ENCODE data around the gene POLR2J3. TPM values are rescaled to one million over a fixed set of nuclear protein-coding genes. Genes with fewer than 3 reads are reported as not detected.
"Not testable (repeated sequence)": the region's sequence is repeated elsewhere in the genome, so short reads cannot be mapped to it uniquely, and the experiment has no call there.

POLR2J3 gene
- total RNA-seq, 1 experiment from 2014 or later, result 6.5 TPM

- DNase-seq (ENCODE audit: low spot score); in situ Hi-C loops (cut with HindIII; ENCODE audit: low sequenced_read_pairs): not testable (repeated sequence)
These were observed 20.2 kb upstream of the POLR2J3 start for GRCh38 chr7:102592477-102593019.

- DNase-seq (ENCODE audit: low spot score); in situ Hi-C loops (cut with HindIII; ENCODE audit: low sequenced_read_pairs): not testable (repeated sequence)
These were observed 17.5 kb upstream of the POLR2J3 start for GRCh38 chr7:102589857-102590256.

- DNase-seq (ENCODE audit: low spot score); in situ Hi-C loops (cut with HindIII; ENCODE audit: low sequenced_read_pairs): not testable (repeated sequence)
These were observed 11.1 kb upstream of the POLR2J3 start for GRCh38 chr7:102583495-102583894.

GRCh38 chr7:102581722-102582121, 9.3 kb upstream of the POLR2J3 start:
- DNase-seq (ENCODE audit: low spot score); in situ Hi-C loops (cut with HindIII; ENCODE audit: low sequenced_read_pairs): not testable (repeated sequence)

GRCh38 chr7:102578486-102578885, 6.1 kb upstream of the POLR2J3 start:
- in situ Hi-C loops (cut with HindIII; ENCODE audit: low sequenced_read_pairs); DNase-seq (ENCODE audit: low spot score): not testable (repeated sequence)

- in situ Hi-C loops (cut with HindIII; ENCODE audit: low sequenced_read_pairs); DNase-seq (ENCODE audit: low spot score): not testable (repeated sequence)
These were observed 5.2 kb upstream of the POLR2J3 start for GRCh38 chr7:102577315-102578240.

- DNase-seq (ENCODE audit: low spot score); in situ Hi-C loops (cut with HindIII; ENCODE audit: low sequenced_read_pairs): not testable (repeated sequence)
These were observed 4.0 kb upstream of the POLR2J3 start for GRCh38 chr7:102576363-102576762.

GRCh38 chr7:102574607-102575006, 2.2 kb upstream of the POLR2J3 start:
- DNase-seq (ENCODE audit: low spot score); in situ Hi-C loops (cut with HindIII; ENCODE audit: low sequenced_read_pairs): not testable (repeated sequence)

GRCh38 chr7:102568620-102569019, 3.8 kb downstream of the POLR2J3 start:
- DNase-seq (ENCODE audit: low spot score); in situ Hi-C loops (cut with HindIII; ENCODE audit: low sequenced_read_pairs): not testable (repeated sequence)

GRCh38 chr7:102550808-102551422, 21.5 kb downstream of the POLR2J3 start, which contains the start of gene SPDYE2:
Gene SPDYE2, plus strand, starts transcription at chr7:102551226. Its CDS starts 2,030 bp downstream, at chr7:102553256.
- in situ Hi-C loops (cut with HindIII; ENCODE audit: low sequenced_read_pairs); DNase-seq (ENCODE audit: low spot score): not testable (repeated sequence)

GRCh38 chr7:102546353-102546752, 26.0 kb downstream of the POLR2J3 start:
- DNase-seq (ENCODE audit: low spot score); in situ Hi-C loops (cut with HindIII; ENCODE audit: low sequenced_read_pairs): not testable (repeated sequence)

- in situ Hi-C loops (cut with HindIII; ENCODE audit: low sequenced_read_pairs), result not testable (repeated sequence)
These were observed 27.1 kb downstream of the POLR2J3 start for GRCh38 chr7:102545288-102545687.

GRCh38 chr7:102544372-102544771, 28.0 kb downstream of the POLR2J3 start:
- in situ Hi-C loops (cut with HindIII; ENCODE audit: low sequenced_read_pairs); DNase-seq (ENCODE audit: low spot score): not testable (repeated sequence)

More at GRCh38 chr7:102545288-102545687, 27.1 kb downstream of the POLR2J3 start:
- DNase-seq (ENCODE audit: low spot score), result not testable (repeated sequence)

GRCh38 chr7:102543596-102543995, 28.8 kb downstream of the POLR2J3 start, which contains the start of gene UPK3BL2:
Gene UPK3BL2, minus strand, starts transcription at chr7:102543696. Its CDS starts 60 bp downstream, at chr7:102543636.
- in situ Hi-C loops (cut with HindIII; ENCODE audit: low sequenced_read_pairs); DNase-seq (ENCODE audit: low spot score): not testable (repeated sequence)

GRCh38 chr7:102542771-102543170, 29.6 kb downstream of the POLR2J3 start:
- DNase-seq (ENCODE audit: low spot score); in situ Hi-C loops (cut with HindIII; ENCODE audit: low sequenced_read_pairs): not testable (repeated sequence)

- in situ Hi-C loops (cut with HindIII; ENCODE audit: low sequenced_read_pairs); DNase-seq (ENCODE audit: low spot score): not testable (repeated sequence)
These were observed 30.3 kb downstream of the POLR2J3 start for GRCh38 chr7:102542083-102542482.

- in situ Hi-C loops (cut with HindIII; ENCODE audit: low sequenced_read_pairs), result not testable (repeated sequence)
These were observed 31.8 kb downstream of the POLR2J3 start for GRCh38 chr7:102540604-102541003.

GRCh38 chr7:102535062-102535615, 37.2 kb downstream of the POLR2J3 start:
- in situ Hi-C loops (cut with HindIII; ENCODE audit: low sequenced_read_pairs); DNase-seq (ENCODE audit: low spot score): not testable (repeated sequence)

More at GRCh38 chr7:102540604-102541003, 31.8 kb downstream of the POLR2J3 start:
- DNase-seq (ENCODE audit: low spot score), result not testable (repeated sequence)

- in situ Hi-C loops (cut with HindIII; ENCODE audit: low sequenced_read_pairs); DNase-seq (ENCODE audit: low spot score): not testable (repeated sequence)
These were observed 40.3 kb downstream of the POLR2J3 start for GRCh38 chr7:102532127-102532526.

Measured in G401 (cell line).